GM13976 (cell line): ENCODE measurements around the gene MLST8.

ENCODE experiments used
- DNase-seq: peaks from one replicate; pipeline ENCODE4 v3.0.0; 2012; ENCODE audit warnings: low spot score
- CTCF ChIP-seq: IDR thresholded peaks from 2 replicates; pipeline ENCODE4 v1.5.1; 2012; ENCODE audit warnings: borderline replicate concordance, mild to moderate bottlenecking; ENCODE audit not compliant: insufficient read depth; ENCODE audit errors: extremely low read depth, missing control alignments, control extremely low read depth
- in situ Hi-C: fragments of 300-500 bp; cut with MboI; formaldehyde crosslinking; loops from one replicate; pipeline ENCODE4 v1.12.0; 2022; ENCODE audit warnings: low sequenced_read_pairs, mixed read lengths, inconsistent platforms; ENCODE audit not compliant: unreplicated experiment

Gene MLST8

GRCh38 chr16:2244926-2245795 lies 39.9 kb downstream of the MLST8 start:
- DNase-seq, result no peak
- in situ Hi-C loops, result no loop called here
- TF ChIP-seq CTCF, result no peak

- no peak for DNase-seq
- in situ Hi-C loops, result no loop called here
- TF ChIP-seq CTCF, result no peak
These were observed 41.1 kb downstream of the MLST8 start for GRCh38 chr16:2246301-2246885.

GRCh38 chr16:2250652-2251295 lies 45.5 kb downstream of the MLST8 start:
- no peak for DNase-seq
- in situ Hi-C loops, result no loop called here
- no peak for TF ChIP-seq CTCF

GRCh38 chr16:2251296-2252111 lies 46.2 kb downstream of the MLST8 start, which contains the start of gene ECI1:
Gene ECI1 (minus strand): TSS chr16:2251587. CDS start chr16:2251566, 21 bp downstream.
- in situ Hi-C loops, result no loop called here
- TF ChIP-seq CTCF, result peak; percentile 87
- DNase-seq, result peak; percentile 100

- in situ Hi-C loops, result no loop called here
- DNase-seq, result no peak
- no peak for TF ChIP-seq CTCF
These were observed 47.5 kb downstream of the MLST8 start for GRCh38 chr16:2252806-2253148.

GRCh38 chr16:2253293-2253692 lies 48.0 kb downstream of the MLST8 start:
- no peak for DNase-seq
- in situ Hi-C loops, result no loop called here
- no peak for TF ChIP-seq CTCF
